ENCODE results near the gene SRP54. TPM values are rescaled to one million over a fixed set of nuclear protein-coding genes. Genes with fewer than 3 reads are reported as not detected.

SRP54 gene
- total and polyA plus RNA-seq, 2 of the 8 experiments (the other 6 are each of a cell fraction or from before 2014, with no cell fraction given) = 19.7 to 60.0 TPM

DNA sequence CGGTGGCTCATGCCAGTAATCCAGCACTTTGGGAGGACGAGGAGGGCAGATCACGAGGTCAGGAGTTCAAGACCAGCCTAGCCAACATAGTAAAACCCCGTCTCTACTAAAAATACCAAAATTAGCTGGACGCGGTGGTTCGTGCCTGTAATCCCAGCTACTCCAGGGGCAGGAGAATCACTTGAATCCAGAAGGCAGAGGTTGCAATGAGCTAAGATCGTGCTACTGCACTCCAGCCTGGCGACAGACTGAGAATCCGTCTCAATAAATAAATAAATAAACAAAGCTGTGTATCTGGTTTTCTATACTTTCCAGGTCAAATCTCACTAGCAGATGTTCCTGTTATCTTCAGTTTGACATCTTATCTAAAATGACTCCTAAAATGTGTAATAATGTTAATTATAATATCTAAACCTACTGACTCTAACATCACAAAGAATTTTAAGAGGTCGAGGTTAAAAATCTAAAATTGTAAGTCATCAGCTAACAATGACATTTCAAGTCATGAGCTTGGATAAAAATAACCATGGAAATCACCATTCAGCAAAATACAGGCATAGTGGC, 2.4 kb upstream of the SRP54 start (continued):
- no peak for TF ChIP-seq CTBP2 (IDR thresholded peaks at IDR 0.05; ENCODE audit: borderline replicate concordance, insufficient read depth, insufficient read length, low read length)
- TF ChIP-seq MAX (IDR thresholded peaks at IDR 0.05) = no peak
- TF ChIP-seq TEAD4 (IDR thresholded peaks at IDR 0.05; ENCODE audit: low read depth, low read length) = no peak
- no peak for TF ChIP-seq EP300 (IDR thresholded peaks at IDR 0.05; ENCODE audit: borderline replicate concordance in 1 of 2, low read depth in 2 of 2, low read length in 2 of 2)
- no peak for TF ChIP-seq SRF (IDR thresholded peaks at IDR 0.05; ENCODE audit: low read depth, low read length)
- no peak for TF ChIP-seq CBX5 (IDR thresholded peaks at IDR 0.05; ENCODE audit: low read depth, low read length)

All from H1 (cell line).